22Rv1 (cell line): ENCODE results near the gene EXOC3L1.

Source experiments
- ZFX ChIP-seq: fragments of 450-650 bp; IDR thresholded peaks from 2 replicates; pipeline ENCODE4 v1.6.1; 2017; ENCODE audit warnings: antibody characterized with exemption, borderline replicate concordance
- TF ChIP-seq, protein P1 (sequence below): fragments of 450-650 bp; IDR thresholded peaks from 2 replicates; pipeline ENCODE4 v1.5.1; 2017; ENCODE audit warnings: mild to moderate bottlenecking

GRCh38 chr16:67155295-67156142 lies 34.4 kb downstream of the EXOC3L1 start:
- TF ChIP-seq, protein P1, sequence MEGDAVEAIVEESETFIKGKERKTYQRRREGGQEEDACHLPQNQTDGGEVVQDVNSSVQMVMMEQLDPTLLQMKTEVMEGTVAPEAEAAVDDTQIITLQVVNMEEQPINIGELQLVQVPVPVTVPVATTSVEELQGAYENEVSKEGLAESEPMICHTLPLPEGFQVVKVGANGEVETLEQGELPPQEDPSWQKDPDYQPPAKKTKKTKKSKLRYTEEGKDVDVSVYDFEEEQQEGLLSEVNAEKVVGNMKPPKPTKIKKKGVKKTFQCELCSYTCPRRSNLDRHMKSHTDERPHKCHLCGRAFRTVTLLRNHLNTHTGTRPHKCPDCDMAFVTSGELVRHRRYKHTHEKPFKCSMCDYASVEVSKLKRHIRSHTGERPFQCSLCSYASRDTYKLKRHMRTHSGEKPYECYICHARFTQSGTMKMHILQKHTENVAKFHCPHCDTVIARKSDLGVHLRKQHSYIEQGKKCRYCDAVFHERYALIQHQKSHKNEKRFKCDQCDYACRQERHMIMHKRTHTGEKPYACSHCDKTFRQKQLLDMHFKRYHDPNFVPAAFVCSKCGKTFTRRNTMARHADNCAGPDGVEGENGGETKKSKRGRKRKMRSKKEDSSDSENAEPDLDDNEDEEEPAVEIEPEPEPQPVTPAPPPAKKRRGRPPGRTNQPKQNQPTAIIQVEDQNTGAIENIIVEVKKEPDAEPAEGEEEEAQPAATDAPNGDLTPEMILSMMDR: peak; percentile 99
- TF ChIP-seq ZFX: no peak
